Stimulated activated CD8-positive, alpha-beta memory T cell treated with anti-CD3 and anti-CD28 coated beads, Interleukin-2, amount 100 ng/mL, for 48 hours (primary cell): ENCODE results near the gene TMEM91.

Experiments used
- DNase-seq, 2 donors: peaks; one replicate each; pipeline ENCODE4 v3.0.0-alpha.2; 2020; ENCODE audit warnings: low read depth in 2 of 2

Gene TMEM91

DNA sequence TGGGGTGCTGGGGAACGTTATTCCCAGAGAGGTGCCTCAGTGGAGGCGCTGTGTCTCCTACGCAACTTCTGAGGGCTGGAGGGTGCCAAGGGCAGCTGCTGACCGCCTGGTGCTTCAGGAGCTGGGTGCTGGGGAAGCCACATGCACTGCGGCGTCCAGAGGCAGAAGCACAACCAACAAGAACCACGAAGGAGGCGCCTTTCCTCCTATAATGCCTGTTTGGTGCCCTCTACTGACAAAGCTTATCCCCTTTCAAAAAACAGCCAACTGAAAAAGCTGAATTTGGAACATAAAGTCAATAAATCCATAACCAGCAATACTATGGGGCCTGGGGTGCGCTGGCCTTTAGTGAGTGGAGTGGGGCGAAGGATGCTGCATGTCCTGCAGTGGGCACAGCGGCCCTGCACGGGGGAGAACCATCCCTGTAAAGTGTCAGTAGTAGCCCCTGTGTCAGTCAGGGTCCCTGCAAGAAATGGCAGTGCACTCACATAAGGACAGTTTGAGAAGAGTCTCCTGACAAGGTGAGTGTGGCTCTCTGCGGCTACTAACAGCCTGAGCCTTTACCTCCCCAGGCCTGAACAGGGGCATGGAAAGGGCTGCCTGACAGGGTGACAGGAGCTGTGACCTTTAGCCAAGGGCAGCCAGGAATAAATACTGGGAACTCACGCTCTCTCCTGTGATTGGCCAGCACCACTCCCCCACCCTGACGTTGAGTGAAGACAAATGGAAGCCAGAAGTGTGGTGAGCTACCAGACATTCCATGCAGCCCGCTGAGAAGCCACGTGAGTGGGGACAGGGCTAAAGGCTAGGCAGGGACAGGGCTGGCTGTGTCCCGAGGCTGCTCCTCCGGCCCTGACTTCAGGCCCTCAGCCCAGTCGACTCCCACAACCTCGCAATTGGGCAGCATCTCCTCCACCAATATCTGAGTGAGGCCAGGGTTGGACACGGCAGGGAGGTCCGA lies 55.4 kb downstream of the TMEM91 start:
- DNase-seq = no peak

- DNase-seq = no peak
Observed at GRCh38 chr19:41433171-41433570, 56.8 kb downstream of the TMEM91 start.
